T-helper 2 cell treated with Interferon-gamma antibody and Interleukin-4, amounts not matched to agents 100 ng/mL and 5 ng/mL, for 36 hours (primary cell): ENCODE data around the gene COL21A1. TPM values are rescaled to one million over a fixed set of nuclear protein-coding genes. Genes with fewer than 3 reads are reported as not detected.
"Not testable (repeated sequence)": the region's sequence is repeated elsewhere in the genome, so short reads cannot be mapped to it uniquely, and the experiment has no call there.

ENCODE experiments used
- intact Hi-C: fragments of 100-400 bp; cut with micrococcal nuclease; formaldehyde crosslinking; loops from one replicate; pipeline ENCODE4 v1.15.1; 2023
- total RNA-seq: library from RNA; stranded (reverse); gene quantifications from 2 replicates; pipeline ENCODE4 v1.2.3, GENCODE V29; 2022

Gene COL21A1
- total RNA-seq, 1 donor from 2014 or later = not detected

DNA sequence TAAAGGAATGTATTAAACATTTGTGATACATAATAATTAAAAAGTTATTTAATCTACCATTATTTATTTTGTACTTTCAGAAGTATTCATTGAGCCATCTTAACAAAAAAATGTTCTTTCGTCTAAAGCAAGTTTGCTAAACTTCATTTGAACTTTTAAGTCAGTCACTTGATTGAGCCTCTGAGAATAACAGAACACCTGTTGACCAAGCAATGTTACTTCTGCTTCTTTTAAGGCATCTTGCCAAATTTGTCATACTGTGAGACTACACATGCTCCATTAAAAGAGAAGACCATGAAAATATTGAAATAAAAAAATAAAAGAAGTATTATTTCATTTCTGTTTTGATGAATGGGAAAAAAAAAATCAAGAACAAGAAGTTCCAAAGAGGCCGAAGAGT lies 230.2 kb downstream of the COL21A1 start:
- intact Hi-C loops = no loop called here

DNA sequence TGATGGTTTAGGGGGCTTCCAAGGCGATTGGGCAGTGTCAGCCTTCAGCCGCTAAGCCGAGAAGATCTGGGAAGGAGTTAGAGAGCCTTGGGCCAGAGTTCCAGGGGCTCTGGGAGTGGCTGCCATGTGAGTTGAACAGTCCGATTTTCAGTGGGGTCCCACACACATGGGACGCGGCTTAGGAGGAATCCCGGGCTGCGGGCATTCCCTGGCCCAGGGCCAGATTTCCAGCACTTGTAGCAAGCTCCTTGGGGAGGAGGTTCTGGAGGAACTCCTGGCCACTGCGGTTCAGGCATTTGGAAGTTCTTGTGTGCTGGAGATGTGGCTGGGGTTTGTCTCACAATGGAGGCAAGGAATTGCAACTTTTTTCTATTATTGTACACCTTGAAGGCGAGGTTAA lies 233.3 kb downstream of the COL21A1 start:
- intact Hi-C loops = not testable (repeated sequence)

DNA sequence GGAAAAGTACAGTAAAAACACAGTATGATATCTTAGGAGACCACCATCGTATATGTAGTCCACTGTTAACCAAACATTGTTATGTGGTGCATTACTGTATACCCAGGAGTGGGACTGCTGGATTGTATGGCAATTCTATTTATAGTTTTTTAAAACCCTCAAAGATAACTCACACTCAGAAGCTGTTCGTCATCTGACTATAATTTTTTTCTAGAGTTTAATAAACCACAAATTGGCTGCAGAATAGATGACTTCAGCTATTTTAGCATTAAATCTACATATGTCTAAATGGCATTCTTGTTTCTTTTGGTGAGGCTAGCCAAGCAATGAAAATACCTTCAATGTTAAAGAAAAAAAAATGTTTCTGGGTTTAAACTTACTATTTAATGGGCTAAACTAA lies 237.7 kb downstream of the COL21A1 start:
- intact Hi-C loops = no loop called here
